GM12891 (cell line): Measurements from ENCODE around the gene GDF7.

Source experiments
- DNase-seq: peaks from one replicate; pipeline ENCODE4 v3.0.0; 2011; ENCODE audit warnings: low spot score; ENCODE audit not compliant: insufficient read length
- FAIRE-seq: peaks from 2 replicates; lab custom pipeline; 2011; peaks lifted over from hg19 to GRCh38; lab: Jason Lieb, UNC
- PAX5 ChIP-seq: IDR thresholded peaks from 2 replicates; pipeline ENCODE4 v1.6.1; 2011; ENCODE audit warnings: low read length, moderate library complexity, mild to moderate bottlenecking; ENCODE audit not compliant: insufficient read depth, severe bottlenecking
- POLR2A ChIP-seq: IDR thresholded peaks from 2 replicates; pipeline ENCODE4 v1.6.1; 2011; ENCODE audit warnings: low read depth, low read length, control low read depth
- POLR2AphosphoS5 ChIP-seq: IDR thresholded peaks from 2 replicates; pipeline ENCODE4 v1.6.1; 2011; ENCODE audit warnings: low read depth, low read length, control low read depth
- POU2F2 ChIP-seq: IDR thresholded peaks from 2 replicates; pipeline ENCODE4 v1.6.1; 2011; ENCODE audit warnings: low read depth, mild to moderate bottlenecking, control low read depth, low read length, moderate library complexity
- SPI1 ChIP-seq: IDR thresholded peaks from 2 replicates; pipeline ENCODE4 v1.6.1; 2011; ENCODE audit warnings: low read depth, low read length, control low read depth
- TAF1 ChIP-seq: IDR thresholded peaks from 2 replicates; pipeline ENCODE4 v1.6.1; 2011; ENCODE audit warnings: low read depth, low read length, control low read depth

The GDF7 gene

GRCh38 chr2:20657522-20658235, 9.3 kb upstream of the GDF7 start:
- TF ChIP-seq PAX5: no peak
- no peak for TF ChIP-seq SPI1
- no peak for TF ChIP-seq POU2F2
- TF ChIP-seq POLR2AphosphoS5: no peak
- TF ChIP-seq TAF1: no peak
- no peak for DNase-seq
- FAIRE-seq: no peak

GRCh38 chr2:20660506-20661420, 6.2 kb upstream of the GDF7 start:
- TF ChIP-seq POLR2A (no peak), POLR2AphosphoS5 (no peak), POU2F2 (no peak), PAX5 (no peak), TAF1 (no peak), SPI1 (no peak)
- FAIRE-seq (no peak), DNase-seq (no peak)

- FAIRE-seq: peak; percentile 95
Measured at GRCh38 chr2:20661421-20662307, 5.3 kb upstream of the GDF7 start.

GRCh38 chr2:20662308-20662937, 4.5 kb upstream of the GDF7 start:
- TF ChIP-seq POLR2A: no peak
- TF ChIP-seq POU2F2: no peak
- no peak for TF ChIP-seq PAX5
- TF ChIP-seq POLR2AphosphoS5: no peak
- TF ChIP-seq SPI1: no peak
- no peak for TF ChIP-seq TAF1
- FAIRE-seq: no peak

More at GRCh38 chr2:20661421-20662307, 5.3 kb upstream of the GDF7 start:
- DNase-seq: peak; percentile 66
- TF ChIP-seq POLR2A (no peak), POLR2AphosphoS5 (no peak), SPI1 (no peak)

GRCh38 chr2:20663196-20664070, 3.5 kb upstream of the GDF7 start:
- TF ChIP-seq TAF1 (no peak), POLR2AphosphoS5 (no peak), PAX5 (no peak), SPI1 (no peak), POLR2A (no peak), POU2F2 (no peak)
- FAIRE-seq: no peak
- DNase-seq: no peak

More at GRCh38 chr2:20662308-20662937, 4.5 kb upstream of the GDF7 start:
- DNase-seq: no peak

GRCh38 chr2:20664071-20664390, 2.9 kb upstream of the GDF7 start:
- DNase-seq (no peak), FAIRE-seq (no peak)
- TF ChIP-seq POU2F2: no peak

GRCh38 chr2:20664431-20665242, 2.3 kb upstream of the GDF7 start:
- no peak for TF ChIP-seq PAX5
- TF ChIP-seq SPI1: no peak
- TF ChIP-seq POLR2A: no peak
- no peak for TF ChIP-seq TAF1
- TF ChIP-seq POU2F2: no peak
- DNase-seq: no peak
- FAIRE-seq: no peak
